GM23338 (cell line): ENCODE results near the gene HPD. TPM values are rescaled to one million over a fixed set of nuclear protein-coding genes. Genes with fewer than 3 reads are reported as not detected.

Experiments
- ATAC-seq: fragments of 200-7000 bp; cut with Tn5 transposase; 3 replicates; pipeline ENCODE4 v1.9.1; 2020
- DNase-seq: peaks from one replicate; pipeline ENCODE4 v3.0.0-alpha.2; 2015; ENCODE audit warnings: low spot score
- H2AFZ ChIP-seq: fragments of 200-600 bp; sonication (generic); 2 replicates; pipeline ENCODE4 v1.8.0; 2016; ENCODE audit warnings: antibody characterized with exemption, mild to moderate bottlenecking, moderate library complexity
- H3F3A ChIP-seq: fragments of 200-600 bp; sonication (generic); replicated peaks from 2 replicates; pipeline ENCODE4 v1.8.0; 2017; ENCODE audit warnings: antibody characterized with exemption, mixed run types, low read depth
- H3K27ac ChIP-seq: fragments of 200-600 bp; sonication (generic); 2 replicates; pipeline ENCODE4 v1.6.1; 2016; ENCODE audit warnings: low read depth
- H3K27me3 ChIP-seq: fragments of 200-600 bp; sonication (generic); 2 replicates; pipeline ENCODE4 v1.8.0; 2016; ENCODE audit warnings: mild to moderate bottlenecking, mixed run types, moderate library complexity; ENCODE audit not compliant: insufficient read depth
- H3K36me3 ChIP-seq: fragments of 200-600 bp; sonication (generic); 2 replicates; pipeline ENCODE4 v1.8.0; 2016; ENCODE audit warnings: mild to moderate bottlenecking; ENCODE audit not compliant: insufficient read depth
- H3K4me1 ChIP-seq: fragments of 200-600 bp; sonication (generic); 2 replicates; pipeline ENCODE4 v1.8.0; 2016; ENCODE audit warnings: mild to moderate bottlenecking, moderate library complexity; ENCODE audit not compliant: insufficient read depth
- H3K4me2 ChIP-seq: fragments of 200-600 bp; sonication (generic); 2 replicates; pipeline ENCODE4 v1.7.1; 2017; ENCODE audit warnings: mixed run types
- H3K4me3 ChIP-seq: fragments of 200-600 bp; sonication (generic); 2 replicates; pipeline ENCODE4 v1.6.1; 2016; ENCODE audit warnings: mixed run types
- H3K79me2 ChIP-seq: fragments of 200-600 bp; sonication (generic); replicated peaks from 2 replicates; pipeline ENCODE4 v1.8.0; 2017; ENCODE audit warnings: mild to moderate bottlenecking; ENCODE audit not compliant: insufficient read depth
- H3K9me2 ChIP-seq: fragments of 200-600 bp; sonication (generic); 2 replicates; pipeline ENCODE4 v1.8.0; 2017; ENCODE audit not compliant: insufficient read depth
- H4K20me1 ChIP-seq: fragments of 200-600 bp; sonication (generic); replicated peaks from 2 replicates; pipeline ENCODE4 v1.8.0; 2017; ENCODE audit warnings: mild to moderate bottlenecking; ENCODE audit not compliant: insufficient read depth
- H3K27ac Mint-ChIP-seq: 2 replicates; pipeline ENCODE4 v1.8.0; 2020; ENCODE audit warnings: inconsistent platforms, mild to moderate bottlenecking, moderate library complexity, mixed read lengths
- H3K27me3 Mint-ChIP-seq: 3 replicates; pipeline ENCODE4 v1.8.0; 2022; ENCODE audit warnings: low read depth, mild to moderate bottlenecking, moderate library complexity, mixed read lengths, inconsistent platforms; ENCODE audit not compliant: insufficient read depth, poor library complexity
- H3K36me3 Mint-ChIP-seq: 3 replicates; pipeline ENCODE4 v1.8.0; 2021; ENCODE audit warnings: low read depth, mild to moderate bottlenecking, inconsistent platforms, moderate library complexity, mixed read lengths
- H3K4me1 Mint-ChIP-seq: 3 replicates; pipeline ENCODE4 v1.8.0; 2020; ENCODE audit warnings: mild to moderate bottlenecking, inconsistent platforms, mixed read lengths
- H3K4me3 Mint-ChIP-seq: 3 replicates; pipeline ENCODE4 v1.8.0; 2021; ENCODE audit warnings: moderate library complexity, mild to moderate bottlenecking, inconsistent platforms, mixed read lengths
- H3K9me3 Mint-ChIP-seq: 3 replicates; pipeline ENCODE4 v1.8.0; 2020; ENCODE audit warnings: moderate library complexity, mild to moderate bottlenecking, inconsistent platforms, mixed read lengths
- CREB1 ChIP-seq: fragments of 250-450 bp; sonication (Bioruptor Pico); IDR thresholded peaks from 2 replicates; pipeline ENCODE4 v1.5.0; 2020; ENCODE audit warnings: low read depth, mild to moderate bottlenecking, moderate library complexity
- CTCF ChIP-seq, 2 experiments: fragments of 200-600 bp in 1 of 2; sonication (generic) in 1 of 2; conservative IDR thresholded peaks; 2 replicates each; pipeline versions ENCODE4 v1.5.1 to v1.6.1; 2016 to 2017; ENCODE audit warnings: antibody characterized with exemption in 2 of 2, low read depth in 2 of 2, mild to moderate bottlenecking in 2 of 2, moderate library complexity in 1 of 2
- EZH2 ChIP-seq: fragments of 200-600 bp; sonication (generic); IDR thresholded peaks from one replicate; pipeline ENCODE4 v1.8.0; 2017; ENCODE audit warnings: antibody characterized with exemption, mild to moderate bottlenecking, low read depth; ENCODE audit not compliant: unreplicated experiment
- JUNB ChIP-seq: IDR thresholded peaks from one replicate; pipeline ENCODE4 v1.6.1; 2016; ENCODE audit warnings: antibody characterized with exemption; ENCODE audit not compliant: unreplicated experiment
- NANOG ChIP-seq: IDR thresholded peaks from 2 replicates; pipeline ENCODE4 v1.6.1; 2016; ENCODE audit warnings: antibody characterized with exemption, borderline replicate concordance
- POLR2AphosphoS5 ChIP-seq: IDR thresholded peaks from 2 replicates; pipeline ENCODE4 v1.6.1; 2016; ENCODE audit warnings: antibody characterized with exemption, low read depth
- REST ChIP-seq: IDR thresholded peaks from one replicate; pipeline ENCODE4 v1.6.1; 2018; ENCODE audit warnings: antibody characterized with exemption; ENCODE audit not compliant: unreplicated experiment
- STAT1 ChIP-seq: IDR thresholded peaks from one replicate; pipeline ENCODE4 v1.6.1; 2016; ENCODE audit warnings: antibody characterized with exemption; ENCODE audit not compliant: unreplicated experiment
- ZNF114 ChIP-seq: fragments of 250-450 bp; sonication (Bioruptor Pico); IDR thresholded peaks from 2 replicates; pipeline ENCODE4 v1.5.0; 2020; ENCODE audit warnings: mild to moderate bottlenecking, moderate library complexity
- ZNF331 ChIP-seq: fragments of 250-450 bp; sonication (Bioruptor Pico); IDR thresholded peaks from 2 replicates; pipeline ENCODE4 v1.5.0; 2020; ENCODE audit warnings: low read depth, mild to moderate bottlenecking, moderate library complexity
- polyA plus RNA-seq: library from polyadenylated mRNA; unstranded; fragments of >200 nt; fragmentation: Nextera tagmentation; extraction: Ambion mirVana; gene quantifications from 2 replicates; pipeline ENCODE4 v1.2.1, GENCODE V29; 2016
- total RNA-seq: library from RNA; depleted of rRNA; stranded (reverse); fragments of >200 nt; shearing (Covaris generic); gene quantifications from 2 replicates; pipeline ENCODE4 v1.2.3, GENCODE V29; 2014

HPD gene
- total and polyA plus RNA-seq, 2 experiments from 2014 or later = not detected

DNA sequence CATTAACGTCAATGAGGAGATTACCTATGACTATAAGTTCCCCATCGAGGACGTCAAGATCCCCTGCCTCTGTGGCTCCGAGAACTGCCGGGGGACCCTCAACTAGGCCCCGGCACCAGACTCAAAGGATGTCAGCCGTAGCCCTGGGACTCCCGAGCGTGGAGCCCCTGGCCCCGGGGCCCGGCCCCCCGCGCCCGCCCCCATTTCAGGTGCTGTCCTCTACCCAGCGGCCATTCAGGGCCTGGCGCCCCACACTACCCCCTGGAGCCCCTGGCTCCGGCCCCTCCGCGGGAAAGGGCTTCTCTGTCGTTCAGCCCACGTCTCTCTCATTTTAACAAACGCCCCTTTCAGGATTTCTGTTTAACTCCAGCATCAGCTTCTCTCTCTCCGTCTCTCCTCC is 28.5 kb downstream of the HPD start (continued):
- no peak for TF ChIP-seq REST
- no peak for TF ChIP-seq CREB1 (CRISPR knock-in tag)

DNA sequence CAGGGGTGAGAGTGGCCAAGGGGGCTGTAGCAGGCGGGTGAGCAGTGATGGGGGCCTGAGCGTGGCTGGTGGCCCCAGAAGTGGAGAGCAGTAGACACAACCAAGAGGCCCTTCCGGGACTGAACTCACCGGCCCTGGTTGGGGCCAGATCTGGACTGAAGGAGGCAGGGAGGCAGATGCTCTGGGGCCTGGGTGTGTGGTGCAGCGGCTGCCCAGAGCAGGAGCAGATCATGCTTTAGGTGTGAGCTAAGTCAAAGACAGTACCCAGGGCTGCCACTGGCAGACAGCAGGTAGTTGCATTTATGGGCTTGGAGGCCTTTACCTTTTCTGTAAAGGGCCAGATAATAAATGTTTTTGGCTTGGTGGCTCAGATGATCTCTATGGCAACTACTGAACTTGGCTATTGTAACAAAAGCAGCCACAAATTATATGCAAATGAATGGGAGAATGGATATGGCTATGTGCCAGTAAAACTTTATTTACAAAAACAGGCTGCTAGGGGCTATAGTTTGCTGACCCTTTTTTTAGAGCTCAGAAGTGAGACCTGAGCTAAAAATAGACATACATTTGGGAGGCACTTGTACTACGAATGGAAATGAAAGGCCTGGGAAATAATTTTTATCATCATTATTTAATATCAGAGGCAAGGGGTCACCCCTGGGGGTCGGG is 29.3 kb downstream of the HPD start:
- H3K4me1 ChIP-seq = no peaks in the 10 kb centered on the region
- H3K4me2 ChIP-seq = no peak overlapping the region
- H3F3A ChIP-seq = peaks cover 3% of the 10 kb centered on the region; the same call in 1 of the 2 replicates
- H3K4me3 Mint-ChIP-seq = no peak overlapping the region
- no peak for DNase-seq
- no peaks in the 10 kb centered on the region for H4K20me1 ChIP-seq
- no peaks in the 10 kb centered on the region for H3K27me3 ChIP-seq
- no peak overlapping the region; the same call in 1 of the 2 replicates for H3K27ac Mint-ChIP-seq
- H2AFZ ChIP-seq = no peak overlapping the region
- no peak overlapping the region for H3K27ac ChIP-seq
- peaks cover 5% of the 10 kb centered on the region; the same call in 2 of the 3 replicates for H3K4me1 Mint-ChIP-seq
- peaks cover 53% of the 10 kb centered on the region for H3K36me3 Mint-ChIP-seq
- no peaks in the 10 kb centered on the region for H3K36me3 ChIP-seq
- ATAC-seq = no peak
- H3K27me3 Mint-ChIP-seq = no peaks in the 10 kb centered on the region
- H3K4me3 ChIP-seq = no peak overlapping the region
- H3K9me2 ChIP-seq = no peaks in the 10 kb centered on the region
- no peaks in the 10 kb centered on the region for H3K9me3 Mint-ChIP-seq
- no peaks in the 10 kb centered on the region for H3K79me2 ChIP-seq
- TF ChIP-seq CTCF (conservative IDR thresholded peaks at IDR 0.05; ENCODE audit: low read depth in 2 of 2) (no peak), REST (no peak), ZNF114 (no peak), EZH2 (no peak), JUNB (no peak), STAT1 (no peak), ZNF331 (CRISPR knock-in tag) (no peak), POLR2AphosphoS5 (no peak), NANOG (no peak)
